Measurements from ENCODE around the gene CASP6.

Gene CASP6

GRCh38 chr4:109672169-109672930 is 30.9 kb downstream of the CASP6 start:
- DNase-seq (ENCODE audit: low read depth, low spot score) = no peak

- no peak for DNase-seq (ENCODE audit: low read depth, low spot score)
Observed at GRCh38 chr4:109671350-109671749, 31.9 kb downstream of the CASP6 start.

GRCh38 chr4:109665783-109666485 is 37.3 kb downstream of the CASP6 start:
- no peak for DNase-seq (ENCODE audit: low read depth, low spot score)

- no peak for DNase-seq (ENCODE audit: low read depth, low spot score)
Observed at GRCh38 chr4:109662771-109663170, 40.5 kb downstream of the CASP6 start.

- DNase-seq (ENCODE audit: low read depth, low spot score) = no peak
Observed at GRCh38 chr4:109662116-109662515, 41.1 kb downstream of the CASP6 start.

GRCh38 chr4:109658871-109659410 is 44.3 kb downstream of the CASP6 start:
- no peak for DNase-seq (ENCODE audit: low read depth, low spot score)

GRCh38 chr4:109657854-109658418 is 45.3 kb downstream of the CASP6 start:
- DNase-seq (ENCODE audit: low read depth, low spot score) = no peak

GRCh38 chr4:109655396-109655795 is 47.8 kb downstream of the CASP6 start:
- no peak for DNase-seq (ENCODE audit: low read depth, low spot score)

- DNase-seq (ENCODE audit: low read depth, low spot score) = no peak
Observed at GRCh38 chr4:109649872-109650271, 53.4 kb downstream of the CASP6 start.

- no peak for DNase-seq (ENCODE audit: low read depth, low spot score)
Observed at GRCh38 chr4:109648997-109649575, 54.2 kb downstream of the CASP6 start.

- DNase-seq (ENCODE audit: low read depth, low spot score) = no peak
Observed at GRCh38 chr4:109648266-109648996, 54.8 kb downstream of the CASP6 start.

- DNase-seq (ENCODE audit: low read depth, low spot score) = no peak
Observed at GRCh38 chr4:109645874-109646710, 57.2 kb downstream of the CASP6 start.

GRCh38 chr4:109640644-109641043 is 62.6 kb downstream of the CASP6 start:
- no peak for DNase-seq (ENCODE audit: low read depth, low spot score)
